Measurements from ENCODE around the gene CNOT4. TPM values are rescaled to one million over a fixed set of nuclear protein-coding genes. Genes with fewer than 3 reads are reported as not detected.

The CNOT4 gene
- total RNA-seq, 4 donors from 2014 or later, result 16.8 to 26.0 (median 20.0) TPM

- Histone ChIP-seq H3K36me3 (no peaks in the 10 kb centered on the region), H3K4me1 (no peaks in the 10 kb centered on the region), H3K27ac (no peak overlapping the region), H3K9me3 (no peaks in the 10 kb centered on the region), H3K27me3 (no peaks in the 10 kb centered on the region), H3K4me3 (no peak overlapping the region)
- DNase-seq (ENCODE audit: low spot score in 2 of 2), result no peak
- TF ChIP-seq CTCF (IDR thresholded peaks at IDR 0.05) (no peak), POLR2A (IDR thresholded peaks at IDR 0.05) (no peak), EP300 (IDR thresholded peaks at IDR 0.05) (no peak)
- WGBS, 2 donors, result 83 to 86% methylated on average over 1 of the region's 1 CpG
Measured at GRCh38 chr7:135349746-135350145, 160.2 kb downstream of the CNOT4 start.

GRCh38 chr7:135348493-135348892 lies 161.4 kb downstream of the CNOT4 start:
- no peaks in the 10 kb centered on the region for H3K4me1 ChIP-seq
- H3K4me3 ChIP-seq, result no peak overlapping the region
- H3K9me3 ChIP-seq, result no peaks in the 10 kb centered on the region
- H3K27ac ChIP-seq, result no peak overlapping the region
- TF ChIP-seq CTCF (IDR thresholded peaks at IDR 0.05), result no peak
- TF ChIP-seq POLR2A (IDR thresholded peaks at IDR 0.05), result no peak
- no peak for TF ChIP-seq EP300 (IDR thresholded peaks at IDR 0.05)
- DNase-seq (ENCODE audit: low spot score in 2 of 2), result no peak
- no peaks in the 10 kb centered on the region for H3K36me3 ChIP-seq
- H3K27me3 ChIP-seq, result no peaks in the 10 kb centered on the region

- 72 to 73% methylated on average over 2 of the region's 2 CpGs for WGBS, 2 donors
- H3K27me3 ChIP-seq, result no peaks in the 10 kb centered on the region
- no peak overlapping the region for H3K4me3 ChIP-seq
- H3K36me3 ChIP-seq, result no peaks in the 10 kb centered on the region
- TF ChIP-seq EP300 (IDR thresholded peaks at IDR 0.05) (no peak), POLR2A (IDR thresholded peaks at IDR 0.05) (no peak), CTCF (IDR thresholded peaks at IDR 0.05) (no peak)
- no peak for DNase-seq (ENCODE audit: low spot score in 2 of 2)
- no peaks in the 10 kb centered on the region for H3K9me3 ChIP-seq
- no peak overlapping the region for H3K27ac ChIP-seq
- no peaks in the 10 kb centered on the region for H3K4me1 ChIP-seq
Measured at GRCh38 chr7:135343361-135343760, 166.5 kb downstream of the CNOT4 start.

- no peak for DNase-seq (ENCODE audit: low spot score in 2 of 2)
- TF ChIP-seq POLR2A (IDR thresholded peaks at IDR 0.05) (no peak), CTCF (IDR thresholded peaks at IDR 0.05) (no peak), EP300 (IDR thresholded peaks at IDR 0.05) (no peak)
- Histone ChIP-seq H3K27me3 (no peaks in the 10 kb centered on the region), H3K4me3 (no peak overlapping the region), H3K4me1 (no peaks in the 10 kb centered on the region), H3K36me3 (no peaks in the 10 kb centered on the region), H3K27ac (no peak overlapping the region), H3K9me3 (no peaks in the 10 kb centered on the region)
- 54 to 62% methylated on average over 10 of the region's 10 CpGs for WGBS, 2 donors
Measured at GRCh38 chr7:135342887-135343286, 167.0 kb downstream of the CNOT4 start.

GRCh38 chr7:135341049-135341448 lies 168.9 kb downstream of the CNOT4 start:
- 73 to 76% methylated on average over 5 of the region's 5 CpGs for WGBS, 2 donors

More at GRCh38 chr7:135341049-135341448, 168.9 kb downstream of the CNOT4 start:
- no peak overlapping the region for H3K4me3 ChIP-seq
- no peak overlapping the region for H3K27ac ChIP-seq
- no peaks in the 10 kb centered on the region for H3K4me1 ChIP-seq
- TF ChIP-seq POLR2A (IDR thresholded peaks at IDR 0.05), result no peak
- TF ChIP-seq CTCF (IDR thresholded peaks at IDR 0.05), result no peak
- no peak for TF ChIP-seq EP300 (IDR thresholded peaks at IDR 0.05)
- no peaks in the 10 kb centered on the region for H3K9me3 ChIP-seq
- no peaks in the 10 kb centered on the region for H3K36me3 ChIP-seq
- H3K27me3 ChIP-seq, result no peaks in the 10 kb centered on the region
- DNase-seq (ENCODE audit: low spot score in 2 of 2), result no peak

Data from tibial nerve (tissue), 4 donors.